COR-L47 (cell line): ENCODE results near the gene TUT4.

Experiments used
- DNase-seq: peaks from one replicate; lab custom pipeline; 2025; lab: John Stamatoyannopoulos, UW

TUT4 gene

GRCh38 chr1:52404116-52404974, 148.5 kb downstream of the TUT4 start, which contains the start of the genes ORC1 and PRPF38A:
Gene ORC1, minus strand, starts transcription at chr1:52404423. Its CDS starts 2,200 bp downstream, at chr1:52402223.
Gene PRPF38A, plus strand, starts transcription at chr1:52404602. Its CDS starts 148 bp downstream, at chr1:52404750.
- peak; percentile 100 for DNase-seq

- peak; percentile 41 for DNase-seq
Observed at GRCh38 chr1:52403566-52404115, 149.3 kb downstream of the TUT4 start.

- DNase-seq = no peak
Observed at GRCh38 chr1:52402860-52403240, 150.0 kb downstream of the TUT4 start.

- no peak for DNase-seq
Observed at GRCh38 chr1:52400131-52400530, 152.8 kb downstream of the TUT4 start.

GRCh38 chr1:52399629-52400028, 153.3 kb downstream of the TUT4 start:
- DNase-seq = no peak

- no peak for DNase-seq
Observed at GRCh38 chr1:52393174-52393573, 159.7 kb downstream of the TUT4 start.

GRCh38 chr1:52386458-52386857, 166.4 kb downstream of the TUT4 start:
- no peak for DNase-seq

GRCh38 chr1:52385376-52385775, 167.5 kb downstream of the TUT4 start:
- no peak for DNase-seq
